ENCODE results near the gene UQCR11.

Gene UQCR11

DNA sequence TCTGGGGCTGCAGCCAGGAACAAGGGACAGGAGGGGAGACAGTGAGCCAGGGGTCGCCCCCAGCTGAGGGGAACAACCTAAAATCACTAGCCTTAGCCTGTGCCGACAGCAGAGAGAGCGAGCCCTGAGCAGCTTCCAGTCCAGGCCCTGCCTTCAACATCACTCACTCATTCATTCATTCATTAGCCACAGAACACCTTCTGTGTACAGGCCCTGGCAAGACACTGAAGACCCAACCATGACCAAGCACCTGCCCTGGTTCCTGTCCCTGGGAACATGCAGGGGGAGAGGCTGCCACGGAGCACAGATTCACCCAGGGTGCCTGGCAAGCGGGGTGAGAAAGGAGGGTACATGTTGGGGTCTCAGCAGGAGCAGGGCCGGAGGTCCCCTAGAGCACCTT is 42.0 kb downstream of the UQCR11 start:
- no peak for DNase-seq

DNA sequence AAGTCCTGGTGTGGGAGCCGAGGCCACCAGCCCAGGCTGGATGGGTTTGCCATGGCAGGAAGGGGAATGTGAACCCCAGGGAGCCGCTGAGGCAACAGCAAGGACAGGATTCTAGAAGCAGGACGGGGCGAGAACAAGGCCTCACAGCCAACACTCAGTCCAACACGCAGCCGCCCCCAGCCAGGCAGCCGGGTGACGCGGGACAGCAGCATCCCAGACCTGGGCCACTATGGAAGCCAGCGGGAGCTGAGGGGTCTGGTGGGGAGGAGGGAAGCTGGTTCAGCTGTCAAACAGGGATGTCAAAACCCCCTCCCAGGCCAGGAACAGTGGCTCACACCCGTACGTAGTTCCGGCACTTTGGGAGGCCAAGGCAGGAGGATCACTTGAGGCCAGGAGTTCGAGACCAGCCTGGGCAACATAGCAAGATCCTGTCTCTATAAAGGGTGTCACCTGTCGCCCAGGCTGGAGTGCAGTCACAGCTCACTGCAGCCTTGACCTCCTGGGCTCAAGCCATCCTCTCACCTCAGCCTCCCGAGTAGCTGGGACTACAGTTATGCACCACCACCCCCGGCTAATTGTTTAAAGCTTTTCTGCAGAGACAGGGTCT is 43.9 kb downstream of the UQCR11 start:
- DNase-seq, result no peak

DNA sequence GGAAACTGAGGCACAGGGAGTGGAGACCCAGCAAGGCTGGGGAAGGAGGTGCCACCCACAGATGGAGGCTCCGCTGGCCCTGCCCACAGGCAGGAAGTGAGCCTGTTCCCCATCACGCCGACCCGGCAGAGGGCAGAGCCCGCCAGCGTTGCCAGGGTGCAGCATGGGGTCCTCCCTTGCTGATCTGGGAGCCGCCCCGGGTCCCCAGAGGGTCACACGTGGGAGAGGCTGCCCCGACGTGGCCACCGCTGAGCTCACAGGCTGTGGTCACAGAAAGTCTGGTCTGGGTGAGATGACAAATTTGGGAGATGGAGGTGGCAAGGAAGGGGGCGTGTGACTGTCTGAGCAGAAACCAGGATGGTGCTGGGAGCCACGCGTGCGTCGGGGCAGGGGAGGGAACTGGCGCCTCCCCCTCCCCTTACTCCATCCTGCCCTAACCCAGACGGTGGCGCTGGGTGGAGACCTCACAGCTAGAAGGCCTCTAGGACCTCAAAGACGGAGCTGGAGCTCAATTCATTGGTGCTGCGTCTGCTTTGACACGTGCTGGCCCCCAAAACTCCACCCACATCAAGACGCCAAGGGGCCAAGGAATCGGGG is 44.9 kb downstream of the UQCR11 start:
- DNase-seq, result no peak

DNA sequence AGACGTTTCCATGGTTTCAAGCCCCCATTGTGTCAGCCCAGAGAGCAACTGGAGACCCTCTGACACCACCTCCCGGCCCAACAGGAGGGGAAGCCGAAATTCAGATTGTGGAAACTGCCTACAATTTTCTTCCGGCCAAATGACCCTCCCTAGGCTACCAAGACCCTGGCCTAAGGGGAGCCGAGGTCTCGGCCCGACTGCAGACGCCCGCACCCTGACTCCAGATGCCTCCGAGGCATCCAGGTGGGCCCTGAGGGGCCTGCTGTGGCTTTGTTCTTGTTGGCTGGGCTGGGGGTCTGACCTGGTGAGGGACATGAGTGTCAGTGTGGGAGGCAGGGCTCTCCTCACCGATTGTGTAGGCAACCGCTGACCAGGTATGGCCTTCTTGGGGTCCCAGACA is 46.7 kb downstream of the UQCR11 start:
- no peak for DNase-seq

DNA sequence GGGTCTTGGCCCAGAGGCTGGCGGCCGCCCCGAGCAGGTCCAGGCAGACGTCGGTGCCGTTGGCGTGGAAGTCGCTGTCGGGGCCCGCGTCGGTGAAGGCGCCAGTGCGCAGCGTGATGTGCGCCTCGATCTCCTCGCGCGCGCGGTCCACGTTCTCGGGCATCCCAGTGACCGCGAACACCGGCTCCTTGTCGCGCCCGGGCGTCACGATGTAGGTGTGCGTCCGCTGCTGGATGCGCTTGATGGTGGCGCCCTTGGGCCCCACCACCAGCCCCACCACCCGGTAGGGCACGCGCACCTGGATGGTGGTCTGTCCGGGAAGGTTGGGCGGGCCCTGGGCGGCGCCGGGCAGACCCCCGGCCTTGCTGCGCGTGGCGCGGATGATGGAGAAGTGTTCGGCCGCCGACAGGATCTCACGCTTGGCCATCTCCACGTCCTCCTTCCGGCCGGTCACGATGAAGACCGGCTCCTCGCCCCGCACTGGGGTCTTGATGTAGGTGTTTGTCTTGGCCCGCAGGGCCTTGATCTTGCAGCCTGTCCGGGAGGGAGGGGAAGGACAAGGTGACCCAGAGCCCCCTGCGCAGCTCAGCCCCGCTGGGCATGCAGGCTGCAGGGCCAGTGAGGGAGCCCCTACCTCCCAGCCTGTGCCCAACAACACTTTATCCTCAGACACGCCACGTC is 48.7 kb downstream of the UQCR11 start:
- no peak for DNase-seq

DNA sequence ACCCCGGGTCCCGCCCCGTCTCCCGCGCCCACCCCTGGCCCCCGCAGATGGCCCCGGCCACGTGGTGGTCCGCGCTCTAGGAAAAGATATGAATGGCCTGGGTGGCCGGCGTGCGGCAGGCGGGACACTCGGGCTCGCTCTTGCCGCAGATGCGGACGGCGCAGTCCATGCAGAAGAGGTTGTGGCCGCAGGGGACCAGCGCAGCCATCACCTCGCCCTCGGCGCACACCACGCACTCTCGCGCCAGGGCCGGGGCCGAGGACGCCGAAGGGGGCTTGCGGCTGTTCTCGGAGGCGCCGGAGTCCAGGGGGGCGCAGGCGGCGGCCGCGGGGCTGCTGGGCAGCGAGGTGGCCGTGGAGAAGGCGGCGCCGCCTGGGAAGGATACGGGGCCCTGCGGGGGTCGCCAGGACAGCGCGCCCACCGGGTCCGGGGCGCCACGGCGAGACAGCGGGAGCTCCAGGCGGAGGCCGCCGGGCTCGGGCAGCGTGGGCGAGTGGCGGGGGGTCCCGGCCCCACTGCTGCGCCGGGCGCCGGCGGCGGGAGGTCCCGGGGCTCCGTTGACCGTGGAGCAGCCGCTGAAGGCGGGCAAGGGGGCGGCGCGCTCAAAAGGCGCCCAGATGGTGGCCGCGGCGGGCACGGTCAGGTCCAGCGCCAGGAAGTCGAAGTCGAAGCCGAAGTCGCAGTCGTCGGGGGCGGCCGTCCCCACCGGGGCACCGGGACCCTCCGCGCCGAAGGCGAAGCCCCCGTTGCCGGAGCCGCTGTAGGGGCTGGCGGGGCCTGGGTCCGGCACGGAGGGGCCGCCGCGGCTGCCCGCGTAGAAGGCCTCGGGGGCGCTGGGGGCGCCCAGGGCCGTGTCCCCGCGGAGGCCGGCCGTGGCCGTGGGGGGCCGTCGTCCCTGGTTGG is 49.5 kb downstream of the UQCR11 start:
- DNase-seq, result no peak

DNA sequence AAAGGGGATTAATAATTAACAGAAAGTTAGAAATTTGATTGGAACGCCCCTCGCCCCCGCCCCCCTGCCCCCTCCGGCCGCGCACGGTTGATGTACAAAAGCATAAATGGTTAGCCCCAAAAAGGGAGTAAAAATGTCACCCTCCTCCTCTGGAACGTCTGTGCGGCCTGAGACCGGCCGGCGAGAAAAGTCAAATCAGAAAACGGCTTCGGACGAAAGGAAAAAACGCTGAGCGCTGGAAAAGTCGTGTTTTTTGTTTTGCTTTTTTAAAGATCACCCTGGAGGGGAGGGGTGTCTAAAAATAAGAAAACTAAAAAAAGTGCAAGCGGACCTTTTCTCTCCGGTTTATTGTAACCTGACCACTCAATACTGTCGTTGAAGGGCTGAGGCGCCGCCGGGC is 50.3 kb downstream of the UQCR11 start:
- no peak for DNase-seq

DNA sequence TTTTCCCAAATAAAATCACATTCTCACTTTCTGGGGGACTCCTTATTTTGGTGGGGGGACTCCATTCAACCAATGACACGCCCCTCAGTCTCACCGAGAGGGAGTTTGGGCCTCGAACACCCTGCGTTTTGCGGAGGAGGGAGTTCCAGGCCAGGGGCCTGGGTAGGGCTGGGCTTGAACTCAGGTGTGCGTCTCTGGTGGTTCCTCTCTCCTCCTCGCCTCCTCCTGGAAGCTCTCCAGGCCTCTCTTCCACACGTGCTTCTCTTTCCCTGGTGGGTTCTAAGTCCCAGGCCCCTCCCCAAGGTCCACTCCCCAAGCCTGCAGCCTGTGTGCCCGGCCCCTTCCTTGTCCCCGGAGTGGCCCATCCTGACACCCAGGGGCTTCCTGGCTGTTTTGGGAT is 51.8 kb downstream of the UQCR11 start:
- DNase-seq, result no peak

DNA sequence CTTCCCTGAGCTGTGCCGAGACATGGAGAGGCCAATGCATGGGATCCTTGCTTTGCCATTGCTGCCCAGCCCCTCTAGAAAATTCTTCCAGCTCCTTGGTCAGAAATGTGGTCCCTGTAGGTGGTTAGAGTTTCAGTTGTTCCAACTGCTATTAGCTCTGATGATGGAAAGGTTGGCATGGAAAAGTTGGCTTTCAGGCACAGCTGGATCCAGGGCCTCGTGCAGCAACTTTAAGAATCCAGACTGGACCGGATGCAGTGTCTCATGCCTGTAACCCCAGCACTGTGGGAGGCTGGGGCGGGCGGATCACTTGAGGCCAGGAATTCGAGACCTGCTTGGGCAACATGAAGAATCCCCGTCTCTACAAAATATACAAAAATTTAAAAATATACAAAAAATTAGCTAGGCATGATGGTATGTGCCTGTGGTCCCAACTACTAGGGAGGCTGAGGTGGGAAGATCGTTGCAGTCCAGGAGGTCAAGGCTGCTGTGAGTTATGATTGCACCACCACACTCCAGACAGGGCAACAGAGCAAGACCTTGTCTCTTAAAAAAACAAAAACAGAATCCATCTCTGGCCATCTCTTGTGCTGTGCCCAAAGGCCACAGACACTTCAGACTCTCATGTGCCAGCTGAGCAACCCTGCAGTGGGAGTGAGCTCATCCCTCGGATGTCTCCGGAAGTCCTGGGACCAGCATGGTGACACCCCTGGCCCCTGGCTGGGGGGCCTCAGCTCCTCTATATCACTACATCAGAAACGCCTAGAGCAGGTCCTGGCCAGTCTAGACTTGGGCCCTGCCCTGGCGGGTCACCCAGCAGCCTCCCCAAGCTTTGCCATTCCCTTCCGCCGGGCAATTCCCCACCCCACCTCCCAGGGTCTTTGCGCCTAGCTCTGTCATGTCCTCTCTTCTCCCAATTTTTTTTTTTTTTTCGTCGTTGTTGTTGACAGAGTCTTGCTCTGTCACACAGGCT is 53.9 kb downstream of the UQCR11 start:
- no peak for DNase-seq

DNA sequence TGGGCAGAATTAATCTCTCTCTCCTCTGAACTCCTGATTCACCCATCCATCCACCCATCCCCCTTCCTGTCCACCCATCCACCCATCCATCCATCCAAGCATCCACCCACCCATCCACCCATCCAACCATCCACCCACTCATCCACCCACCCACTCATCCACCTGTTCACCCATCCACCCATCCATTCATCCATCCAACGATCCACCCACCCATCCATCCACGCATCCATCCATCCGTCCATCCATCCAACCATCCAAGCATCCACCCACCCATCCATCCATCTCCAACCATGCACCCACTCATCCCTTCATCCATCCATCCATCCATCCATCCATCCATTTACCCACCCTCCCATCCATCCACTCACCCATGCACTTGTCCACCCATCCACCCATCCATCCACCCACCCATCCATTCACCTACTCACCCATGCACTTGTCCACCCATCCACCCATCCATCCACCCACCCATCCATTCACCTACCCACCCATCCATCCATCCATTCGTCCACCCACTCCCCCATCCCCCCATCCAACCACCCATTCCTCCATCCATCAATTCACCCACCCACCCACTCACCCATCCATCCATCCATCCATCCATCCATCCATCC is 55.8 kb downstream of the UQCR11 start:
- DNase-seq, result no peak
